NCI-H2171 treated with DMSO at 0.1 percent for 48 hours (cell line): ENCODE results near the gene CTBP2.
A peak's percentile ranks its signal among the peaks of the same experiment; 100 is the strongest.
"Not testable (repeated sequence)": the region's sequence is repeated elsewhere in the genome, so short reads cannot be mapped to it uniquely, and the experiment has no call there.

Experiments used
- DNase-seq: peaks from one replicate; lab custom pipeline; 2025; lab: John Stamatoyannopoulos, UW

The CTBP2 gene

DNA sequence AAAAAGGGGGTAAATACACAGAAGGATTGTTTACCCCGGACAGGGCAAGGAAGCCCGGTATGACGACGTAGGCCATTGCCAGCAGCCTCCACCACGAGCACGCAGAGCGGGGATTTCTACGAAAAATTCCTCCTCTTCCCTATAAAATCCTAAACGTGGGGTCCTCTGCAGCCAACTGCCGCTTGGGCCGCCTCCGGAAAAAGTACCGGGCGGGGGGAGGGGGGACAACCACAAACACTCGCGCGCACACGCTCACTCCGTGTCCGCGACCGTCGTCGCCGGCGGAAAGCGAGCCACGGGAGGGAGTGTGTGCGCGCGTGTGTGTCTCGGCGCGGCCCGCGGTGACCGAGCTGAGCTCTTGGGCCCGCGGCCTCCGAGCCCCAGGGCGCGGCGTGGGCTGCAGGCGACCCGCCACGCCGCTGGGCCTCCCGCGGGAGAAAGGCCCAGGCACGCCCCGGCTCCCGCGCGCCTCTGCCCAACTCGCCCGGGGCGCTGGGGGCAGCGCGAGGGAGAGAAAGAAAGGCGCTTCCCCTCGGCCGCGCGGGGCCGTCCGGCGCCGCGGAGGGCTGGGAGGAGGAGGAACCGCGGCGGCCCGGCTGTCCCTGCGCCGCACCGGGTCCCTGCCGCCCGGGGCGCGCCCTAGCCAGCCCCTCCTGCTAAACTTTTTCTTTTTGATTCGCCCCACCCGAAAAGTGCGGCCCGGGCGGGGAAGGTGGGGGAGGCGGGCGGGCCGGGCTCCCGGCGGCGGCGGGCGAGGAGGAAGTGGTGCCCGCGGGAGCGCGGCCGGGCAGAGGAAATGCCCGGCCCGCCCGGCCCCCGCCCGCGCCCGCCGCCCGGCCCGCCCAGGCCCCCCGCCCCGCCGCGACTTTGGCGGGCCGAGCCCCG lies 1.5 kb downstream of the CTBP2 start:
- DNase-seq: peak; percentile 8

GRCh38 chr10:125158275-125158600 lies 2.1 kb downstream of the CTBP2 start:
- DNase-seq: no peak

GRCh38 chr10:125157505-125157904 lies 2.9 kb downstream of the CTBP2 start:
- no peak for DNase-seq

- DNase-seq: no peak
Observed at GRCh38 chr10:125156739-125157480, 3.5 kb downstream of the CTBP2 start.

- no peak for DNase-seq
Observed at GRCh38 chr10:125156196-125156595, 4.2 kb downstream of the CTBP2 start.

DNA sequence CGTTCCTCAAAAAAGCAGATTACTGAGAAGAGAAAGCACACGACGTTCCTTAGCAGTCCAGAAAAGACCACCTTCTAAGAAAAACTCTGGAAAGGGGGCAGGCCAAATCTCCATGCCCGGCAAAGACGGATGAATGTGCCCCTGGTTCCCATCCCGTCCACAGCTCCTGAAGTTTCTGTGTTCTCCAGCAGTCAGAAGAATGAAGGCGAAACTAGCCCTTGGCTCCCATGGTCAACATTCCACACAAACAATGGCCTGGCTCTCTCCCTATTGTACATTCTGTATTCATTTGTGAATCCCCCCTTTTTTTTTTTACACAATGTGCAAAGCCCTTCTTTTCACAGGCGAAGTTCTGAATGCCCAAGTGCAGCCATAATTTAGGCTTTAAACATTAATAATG lies 5.3 kb downstream of the CTBP2 start:
- DNase-seq: no peak

GRCh38 chr10:125154529-125154928 lies 5.8 kb downstream of the CTBP2 start:
- DNase-seq: no peak

DNA sequence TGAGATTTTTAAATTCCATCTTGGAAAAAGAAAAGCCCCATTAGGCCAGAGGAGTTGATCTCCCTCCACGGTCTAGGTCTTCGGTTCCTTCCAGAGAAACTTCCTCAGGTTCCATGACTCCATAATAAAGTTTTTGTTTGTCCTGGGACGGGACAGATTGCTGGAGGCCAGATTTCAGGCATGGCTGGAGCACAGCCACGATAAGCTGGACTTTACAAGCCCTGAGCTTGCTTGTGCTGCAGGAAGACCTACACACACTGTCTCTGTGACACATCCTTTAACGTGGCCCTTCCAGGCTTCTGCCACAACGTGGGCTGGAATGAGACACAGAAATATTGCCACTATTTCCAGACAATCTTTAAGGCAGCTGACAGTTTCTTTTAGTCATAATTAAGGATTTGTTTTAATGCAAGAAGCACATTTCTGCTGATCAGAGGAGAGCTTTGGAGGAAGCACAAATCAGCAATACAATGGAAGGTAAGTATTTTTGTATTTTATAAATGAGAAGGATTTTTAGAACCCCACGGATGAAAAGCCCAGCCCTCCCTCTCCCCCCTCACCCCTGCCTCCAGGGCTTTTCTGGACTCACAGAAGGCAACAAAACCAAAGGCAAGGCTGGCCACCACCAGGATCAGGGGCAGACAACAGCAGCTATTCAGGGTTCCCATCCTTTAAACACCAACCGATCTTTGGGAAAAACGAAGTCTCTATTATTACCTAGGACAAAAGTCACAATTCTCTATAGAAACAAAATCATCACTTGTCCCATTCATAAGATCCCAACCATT lies 6.5 kb downstream of the CTBP2 start:
- DNase-seq: no peak

DNA sequence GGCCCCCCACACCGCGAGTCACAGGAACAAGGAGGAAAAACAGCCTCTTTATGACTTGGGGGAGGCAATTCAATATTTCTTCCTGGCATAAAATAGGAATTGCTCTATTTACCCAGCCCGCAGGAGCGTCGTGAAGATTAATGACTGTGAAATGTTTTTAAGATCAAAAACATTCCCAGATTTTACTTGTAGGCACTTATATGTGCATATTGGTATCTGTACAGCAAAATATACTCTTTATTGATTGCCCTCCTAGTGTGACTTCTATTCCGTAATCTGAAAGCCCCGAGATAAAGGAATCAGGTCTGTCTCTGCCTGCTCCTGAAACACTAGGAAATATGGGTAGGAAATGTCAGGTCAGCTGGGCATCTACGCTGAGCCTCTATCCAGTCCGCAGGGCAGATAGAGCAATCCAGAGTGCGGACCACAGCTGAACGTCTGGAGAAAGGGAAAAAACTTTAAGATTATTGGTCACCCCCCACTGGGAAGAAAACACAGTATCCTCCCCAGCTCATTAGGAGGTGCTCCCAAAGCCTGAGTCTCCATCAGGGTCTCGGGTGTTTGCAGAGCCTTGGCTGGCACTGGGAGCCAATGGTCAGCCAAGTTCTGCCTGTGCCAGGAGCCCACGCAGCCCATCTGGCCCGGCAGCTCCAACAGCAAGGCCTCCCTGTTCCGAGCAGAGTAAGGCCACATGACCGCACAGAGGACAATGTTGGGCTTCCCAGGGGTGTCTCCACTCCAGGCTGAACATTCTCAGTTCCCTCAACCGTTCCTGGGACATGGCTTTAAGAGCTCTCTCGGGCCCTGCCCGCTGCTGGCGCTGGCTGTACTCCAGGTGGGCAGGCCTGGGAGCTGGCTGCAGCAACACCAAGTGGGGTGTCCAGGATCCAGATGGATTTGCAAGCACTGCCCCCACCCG lies 7.7 kb downstream of the CTBP2 start:
- DNase-seq: no peak

- DNase-seq: no peak
Observed at GRCh38 chr10:125151553-125152449, 8.6 kb downstream of the CTBP2 start.

- no peak for DNase-seq
Observed at GRCh38 chr10:125151170-125151552, 9.2 kb downstream of the CTBP2 start.

- DNase-seq: not testable (repeated sequence)
Observed at GRCh38 chr10:125150376-125151083, 9.8 kb downstream of the CTBP2 start.

- no peak for DNase-seq
Observed at GRCh38 chr10:125149680-125150047, 10.7 kb downstream of the CTBP2 start.

GRCh38 chr10:125149036-125149679 lies 11.2 kb downstream of the CTBP2 start:
- peak; percentile 67 for DNase-seq

DNA sequence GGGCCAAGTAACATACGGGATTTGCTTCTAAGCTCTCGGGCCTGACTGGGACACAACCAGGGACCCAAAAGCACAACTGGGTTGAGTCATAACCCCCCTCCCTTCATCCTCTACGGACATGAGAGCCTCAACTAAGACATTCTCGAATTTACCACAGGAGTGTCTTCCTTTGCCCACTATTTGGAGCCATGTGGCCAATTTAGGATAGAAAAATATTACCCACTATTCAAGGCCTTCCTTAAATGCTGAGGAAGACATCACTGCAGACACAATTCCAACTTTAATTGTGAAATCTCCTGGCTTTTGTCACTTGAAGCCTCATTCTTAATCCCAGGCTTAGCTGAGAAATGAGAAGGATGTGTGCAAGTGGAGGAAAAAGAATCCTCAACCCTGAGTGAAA lies 11.8 kb downstream of the CTBP2 start:
- no peak for DNase-seq

- DNase-seq: peak; percentile 24
Observed at GRCh38 chr10:125147971-125148439, 12.4 kb downstream of the CTBP2 start.

GRCh38 chr10:125146791-125147579 lies 13.4 kb downstream of the CTBP2 start:
- no peak for DNase-seq

GRCh38 chr10:125145636-125146035 lies 14.7 kb downstream of the CTBP2 start:
- no peak for DNase-seq
